Measurements from ENCODE around the gene CRTC3. TPM values are rescaled to one million over a fixed set of nuclear protein-coding genes. Genes with fewer than 3 reads are reported as not detected.
"Not testable (repeated sequence)": the region's sequence is repeated elsewhere in the genome, so short reads cannot be mapped to it uniquely, and the experiment has no call there.

The CRTC3 gene
- total RNA-seq, 1 experiment from 2014 or later: 10.3 TPM

GRCh38 chr15:90624278-90624981 lies 94.7 kb downstream of the CRTC3 start:
- no peak for DNase-seq (ENCODE audit: low spot score)

GRCh38 chr15:90625037-90625436 lies 95.3 kb downstream of the CRTC3 start:
- DNase-seq (ENCODE audit: low spot score): no peak

GRCh38 chr15:90629217-90629616 lies 99.5 kb downstream of the CRTC3 start:
- DNase-seq (ENCODE audit: low spot score): no peak

- no peak for DNase-seq (ENCODE audit: low spot score)
These were observed 103.6 kb downstream of the CRTC3 start for GRCh38 chr15:90633360-90633759.

- not testable (repeated sequence) for DNase-seq (ENCODE audit: low spot score)
These were observed 107.3 kb downstream of the CRTC3 start for GRCh38 chr15:90636993-90637392.

GRCh38 chr15:90637693-90638092 lies 108.0 kb downstream of the CRTC3 start:
- no peak for DNase-seq (ENCODE audit: low spot score)

GRCh38 chr15:90638201-90638691 lies 108.5 kb downstream of the CRTC3 start:
- DNase-seq (ENCODE audit: low spot score): no peak

GRCh38 chr15:90638963-90639362 lies 109.2 kb downstream of the CRTC3 start:
- DNase-seq (ENCODE audit: low spot score): no peak

- DNase-seq (ENCODE audit: low spot score): no peak
These were observed 111.1 kb downstream of the CRTC3 start for GRCh38 chr15:90640862-90641261.

- DNase-seq (ENCODE audit: low spot score): no peak
These were observed 112.1 kb downstream of the CRTC3 start for GRCh38 chr15:90641581-90642463.

GRCh38 chr15:90642464-90643300 lies 113.0 kb downstream of the CRTC3 start:
- no peak for DNase-seq (ENCODE audit: low spot score)

GRCh38 chr15:90643301-90643632 lies 113.5 kb downstream of the CRTC3 start:
- DNase-seq (ENCODE audit: low spot score): no peak

- no peak for DNase-seq (ENCODE audit: low spot score)
These were observed 114.8 kb downstream of the CRTC3 start for GRCh38 chr15:90644526-90644925.

- no peak for DNase-seq (ENCODE audit: low spot score)
These were observed 115.4 kb downstream of the CRTC3 start for GRCh38 chr15:90644952-90645725.

GRCh38 chr15:90645873-90646575 lies 116.3 kb downstream of the CRTC3 start:
- no peak for DNase-seq (ENCODE audit: low spot score)

- no peak for DNase-seq (ENCODE audit: low spot score)
These were observed 117.1 kb downstream of the CRTC3 start for GRCh38 chr15:90646662-90647305.

GRCh38 chr15:90647326-90647725 lies 117.6 kb downstream of the CRTC3 start:
- DNase-seq (ENCODE audit: low spot score): no peak

GRCh38 chr15:90648137-90649070 lies 118.7 kb downstream of the CRTC3 start:
- peak; percentile 92 for DNase-seq (ENCODE audit: low spot score)

Data from A172 (cell line).